ENCODE results near the gene KCNMA1.

DNA sequence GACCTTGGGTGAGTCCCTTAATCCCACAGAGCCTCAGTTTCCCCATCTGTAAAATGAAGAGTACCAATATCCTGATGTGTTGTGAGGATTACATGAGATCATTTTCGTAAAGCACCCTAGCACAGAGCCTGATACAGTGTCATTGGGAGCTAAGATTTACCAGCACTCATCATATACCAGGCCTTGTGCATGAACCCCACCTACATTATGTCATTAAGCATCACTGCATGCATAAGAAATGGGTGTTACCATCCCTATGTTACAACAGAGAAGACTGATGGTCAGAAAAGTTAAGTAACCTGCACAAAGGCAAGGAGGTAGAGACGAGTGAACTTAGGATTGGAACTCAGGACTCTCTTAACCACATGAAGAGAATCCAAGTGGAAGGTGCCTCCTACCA, 290.6 kb downstream of the KCNMA1 start:
- TF ChIP-seq EP300 (IDR thresholded peaks at IDR 0.05; ENCODE audit: borderline replicate concordance) (no peak), CEBPB (IDR thresholded peaks at IDR 0.05) (no peak), EGR1 (IDR thresholded peaks at IDR 0.05) (no peak), FOXM1 (IDR thresholded peaks at IDR 0.05; ENCODE audit: borderline replicate concordance, low read depth) (no peak), RAD21 (IDR thresholded peaks at IDR 0.05; ENCODE audit: low read depth) (no peak), TAF1 (IDR thresholded peaks at IDR 0.05; ENCODE audit: low read depth) (no peak), YY1 (IDR thresholded peaks at IDR 0.05; ENCODE audit: low read depth) (no peak), TCF12 (IDR thresholded peaks at IDR 0.05; ENCODE audit: low read depth) (no peak), TEAD4 (IDR thresholded peaks at IDR 0.05) (no peak), CREB1 (IDR thresholded peaks at IDR 0.05; ENCODE audit: low read depth) (no peak), NFIC (IDR thresholded peaks at IDR 0.05) (no peak)
- TF ChIP-seq, protein P1, sequence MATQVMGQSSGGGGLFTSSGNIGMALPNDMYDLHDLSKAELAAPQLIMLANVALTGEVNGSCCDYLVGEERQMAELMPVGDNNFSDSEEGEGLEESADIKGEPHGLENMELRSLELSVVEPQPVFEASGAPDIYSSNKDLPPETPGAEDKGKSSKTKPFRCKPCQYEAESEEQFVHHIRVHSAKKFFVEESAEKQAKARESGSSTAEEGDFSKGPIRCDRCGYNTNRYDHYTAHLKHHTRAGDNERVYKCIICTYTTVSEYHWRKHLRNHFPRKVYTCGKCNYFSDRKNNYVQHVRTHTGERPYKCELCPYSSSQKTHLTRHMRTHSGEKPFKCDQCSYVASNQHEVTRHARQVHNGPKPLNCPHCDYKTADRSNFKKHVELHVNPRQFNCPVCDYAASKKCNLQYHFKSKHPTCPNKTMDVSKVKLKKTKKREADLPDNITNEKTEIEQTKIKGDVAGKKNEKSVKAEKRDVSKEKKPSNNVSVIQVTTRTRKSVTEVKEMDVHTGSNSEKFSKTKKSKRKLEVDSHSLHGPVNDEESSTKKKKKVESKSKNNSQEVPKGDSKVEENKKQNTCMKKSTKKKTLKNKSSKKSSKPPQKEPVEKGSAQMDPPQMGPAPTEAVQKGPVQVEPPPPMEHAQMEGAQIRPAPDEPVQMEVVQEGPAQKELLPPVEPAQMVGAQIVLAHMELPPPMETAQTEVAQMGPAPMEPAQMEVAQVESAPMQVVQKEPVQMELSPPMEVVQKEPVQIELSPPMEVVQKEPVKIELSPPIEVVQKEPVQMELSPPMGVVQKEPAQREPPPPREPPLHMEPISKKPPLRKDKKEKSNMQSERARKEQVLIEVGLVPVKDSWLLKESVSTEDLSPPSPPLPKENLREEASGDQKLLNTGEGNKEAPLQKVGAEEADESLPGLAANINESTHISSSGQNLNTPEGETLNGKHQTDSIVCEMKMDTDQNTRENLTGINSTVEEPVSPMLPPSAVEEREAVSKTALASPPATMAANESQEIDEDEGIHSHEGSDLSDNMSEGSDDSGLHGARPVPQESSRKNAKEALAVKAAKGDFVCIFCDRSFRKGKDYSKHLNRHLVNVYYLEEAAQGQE (IDR thresholded peaks at IDR 0.05; ENCODE audit: low read depth): no peak
- TF ChIP-seq, protein P2, sequence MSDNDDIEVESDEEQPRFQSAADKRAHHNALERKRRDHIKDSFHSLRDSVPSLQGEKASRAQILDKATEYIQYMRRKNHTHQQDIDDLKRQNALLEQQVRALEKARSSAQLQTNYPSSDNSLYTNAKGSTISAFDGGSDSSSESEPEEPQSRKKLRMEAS (IDR thresholded peaks at IDR 0.05): no peak
- TF ChIP-seq, protein P3, sequence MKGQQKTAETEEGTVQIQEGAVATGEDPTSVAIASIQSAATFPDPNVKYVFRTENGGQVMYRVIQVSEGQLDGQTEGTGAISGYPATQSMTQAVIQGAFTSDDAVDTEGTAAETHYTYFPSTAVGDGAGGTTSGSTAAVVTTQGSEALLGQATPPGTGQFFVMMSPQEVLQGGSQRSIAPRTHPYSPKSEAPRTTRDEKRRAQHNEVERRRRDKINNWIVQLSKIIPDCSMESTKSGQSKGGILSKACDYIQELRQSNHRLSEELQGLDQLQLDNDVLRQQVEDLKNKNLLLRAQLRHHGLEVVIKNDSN (IDR thresholded peaks at IDR 0.05): no peak

Data from Ishikawa (cell line).